Measurements from ENCODE around the gene BPIFB4.
"Not testable (repeated sequence)": the region's sequence is repeated elsewhere in the genome, so short reads cannot be mapped to it uniquely, and the experiment has no call there.

The BPIFB4 gene

DNA sequence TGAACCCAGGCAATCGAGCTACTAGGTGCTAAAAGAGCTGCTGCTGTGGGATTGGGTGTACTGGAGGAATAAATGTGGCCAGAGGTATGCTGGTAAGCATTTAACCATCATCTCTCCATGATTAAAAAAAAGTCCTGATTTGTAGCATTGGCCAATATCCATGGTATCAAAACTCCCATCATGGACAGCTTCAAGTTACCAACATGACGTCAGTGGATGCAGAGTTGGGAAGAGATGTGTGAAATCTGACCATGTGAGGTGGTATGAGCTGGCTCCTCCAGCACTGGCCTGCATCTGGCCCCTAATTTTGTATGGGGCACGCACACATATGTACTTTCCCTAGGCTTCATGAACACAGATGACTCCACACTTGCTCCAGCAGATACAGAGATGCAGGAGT, 11.7 kb downstream of the BPIFB4 start:
- no peak for DNase-seq

DNA sequence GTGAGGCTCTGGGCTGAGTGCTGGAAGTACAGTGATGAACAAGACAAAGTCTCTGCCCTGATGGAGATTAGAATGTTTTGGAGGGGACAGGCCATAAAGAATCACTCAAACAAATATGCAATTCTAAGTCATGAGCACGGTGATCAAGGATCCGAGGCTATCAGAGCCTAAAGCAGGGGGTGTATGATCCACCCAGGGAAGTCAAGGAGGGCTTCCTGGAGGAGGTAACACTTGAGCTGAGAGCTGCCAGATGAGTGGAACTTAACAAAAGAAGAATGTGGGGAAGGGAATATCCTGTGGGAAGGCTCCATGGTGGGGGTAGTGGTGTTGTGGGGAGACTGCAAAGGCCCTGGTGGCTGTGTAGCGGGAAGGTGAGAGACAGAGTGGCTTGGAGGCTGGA, 12.2 kb downstream of the BPIFB4 start:
- DNase-seq, result no peak

DNA sequence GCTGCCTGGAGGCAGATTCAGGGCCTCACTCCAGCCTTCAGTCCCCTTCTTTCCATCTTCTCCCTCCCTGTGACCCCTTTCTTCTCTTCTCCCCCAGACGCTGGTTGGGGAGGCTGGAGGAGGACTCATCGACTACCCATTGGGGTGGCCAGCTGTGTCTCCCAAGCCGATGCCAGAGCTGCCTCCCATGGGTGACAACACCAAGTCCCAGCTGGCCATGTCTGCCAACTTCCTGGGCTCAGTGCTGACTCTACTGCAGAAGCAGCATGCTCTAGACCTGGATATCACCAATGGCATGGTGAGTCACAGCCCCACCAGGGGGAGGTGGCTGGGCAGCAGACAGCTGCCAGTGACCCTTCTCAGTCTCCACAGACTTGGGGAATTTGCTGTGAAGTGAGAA, 12.9 kb downstream of the BPIFB4 start:
- DNase-seq, result no peak

DNA sequence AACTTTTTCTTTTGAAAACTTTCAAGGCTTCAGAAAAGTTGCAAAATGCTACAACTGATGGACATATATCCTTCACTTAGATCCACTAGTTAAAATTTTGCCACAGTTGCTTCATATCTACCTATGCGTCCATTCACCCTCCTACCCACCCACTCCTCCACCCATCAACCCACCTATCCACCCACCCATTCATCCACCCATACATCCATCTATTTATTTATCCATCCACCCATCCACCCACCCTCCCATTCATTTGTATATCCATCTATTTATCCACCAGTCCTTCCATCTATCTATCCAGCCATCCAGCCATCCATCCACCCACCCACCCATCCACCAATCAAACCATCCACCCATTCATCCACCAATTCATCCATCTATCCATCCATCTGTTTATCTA, 13.6 kb downstream of the BPIFB4 start:
- no peak for DNase-seq

DNA sequence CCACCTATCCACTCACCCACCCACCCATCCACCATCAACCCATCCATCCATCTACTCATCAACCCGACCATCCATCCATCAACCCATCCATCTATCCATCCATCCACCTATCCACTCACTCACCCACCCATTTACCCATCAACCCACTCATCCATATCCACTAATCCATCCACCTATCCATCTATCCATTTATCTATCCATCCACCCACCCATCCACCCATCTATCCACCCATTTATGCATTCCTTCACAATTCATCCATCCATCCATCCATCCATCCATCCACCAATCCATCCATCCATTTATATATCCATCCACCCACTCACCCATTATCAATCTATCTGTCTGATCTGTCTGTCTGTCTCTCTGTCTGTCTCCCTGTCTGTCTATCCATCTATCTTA, 14.1 kb downstream of the BPIFB4 start:
- no peak for DNase-seq

DNA sequence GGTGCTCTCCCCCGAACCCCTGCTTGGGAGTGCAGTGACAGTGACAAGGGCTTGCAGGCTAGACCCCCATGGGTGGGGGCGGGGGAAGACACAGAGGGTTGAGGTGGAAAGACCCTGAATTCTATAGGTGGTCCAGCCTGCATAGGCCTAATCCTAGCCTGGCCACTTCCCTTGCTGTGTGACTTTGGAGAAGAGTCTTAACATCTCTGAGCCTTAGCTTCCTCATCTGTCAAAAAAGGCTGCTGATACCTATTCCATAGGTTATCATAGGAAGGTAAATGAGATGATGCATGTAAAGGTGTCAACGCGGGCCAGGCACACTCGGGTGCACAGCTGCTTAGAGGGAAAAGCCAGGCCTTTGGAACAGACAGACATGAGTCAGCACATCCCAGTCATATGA, 15.8 kb downstream of the BPIFB4 start:
- no peak for DNase-seq

DNA sequence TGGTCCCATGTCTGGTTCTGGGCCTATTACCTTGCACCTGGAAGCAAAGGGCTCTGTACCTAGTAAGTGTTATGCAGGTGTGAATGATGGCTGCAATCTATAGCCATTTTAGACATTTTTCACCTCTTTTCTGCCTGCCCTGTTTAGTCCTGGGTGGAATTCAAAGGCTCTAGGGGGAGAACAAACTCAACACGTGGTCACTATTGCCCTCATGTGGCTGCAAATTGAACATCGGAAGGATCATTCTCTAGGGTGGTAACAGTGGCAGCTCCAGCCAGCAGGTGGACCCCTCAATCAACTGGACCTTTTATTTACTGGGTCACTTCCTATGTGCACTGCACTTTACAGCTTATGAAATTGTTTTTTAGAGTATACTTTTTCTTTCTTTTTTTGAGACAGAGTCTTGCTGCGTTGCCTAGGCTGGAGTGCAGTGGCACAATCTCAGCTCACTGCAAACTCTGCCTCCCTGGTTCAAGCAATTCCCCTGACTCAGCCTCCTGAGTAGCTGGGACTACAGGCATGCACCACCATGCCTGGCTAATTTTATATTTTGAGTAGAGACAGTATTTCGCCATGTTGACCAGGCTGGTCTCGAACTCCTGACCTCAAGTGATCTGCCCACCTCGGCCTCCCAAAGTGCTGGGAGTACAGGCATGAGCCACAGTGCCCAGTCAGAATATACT, 16.6 kb downstream of the BPIFB4 start:
- DNase-seq, result peak; percentile 39

DNA sequence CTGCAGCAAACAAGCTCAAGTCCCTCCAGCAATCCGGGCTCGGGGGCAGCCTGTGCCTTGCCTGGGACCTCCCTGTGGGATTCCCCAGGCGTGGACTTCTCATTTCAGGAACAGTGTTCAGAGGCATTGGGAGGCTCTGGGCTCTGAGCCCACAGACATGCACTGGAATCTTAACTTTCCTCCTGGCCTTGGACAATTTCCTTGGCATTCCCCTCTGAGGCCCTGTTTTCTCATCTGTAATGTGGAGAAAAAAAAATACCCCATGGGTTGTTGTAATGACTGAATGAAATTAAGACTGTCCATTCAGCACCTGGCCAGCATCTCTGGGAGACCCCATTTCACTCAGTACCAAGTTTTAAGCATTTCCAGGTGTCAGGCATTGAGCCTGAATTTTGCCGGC, 17.6 kb downstream of the BPIFB4 start:
- no peak for DNase-seq

DNA sequence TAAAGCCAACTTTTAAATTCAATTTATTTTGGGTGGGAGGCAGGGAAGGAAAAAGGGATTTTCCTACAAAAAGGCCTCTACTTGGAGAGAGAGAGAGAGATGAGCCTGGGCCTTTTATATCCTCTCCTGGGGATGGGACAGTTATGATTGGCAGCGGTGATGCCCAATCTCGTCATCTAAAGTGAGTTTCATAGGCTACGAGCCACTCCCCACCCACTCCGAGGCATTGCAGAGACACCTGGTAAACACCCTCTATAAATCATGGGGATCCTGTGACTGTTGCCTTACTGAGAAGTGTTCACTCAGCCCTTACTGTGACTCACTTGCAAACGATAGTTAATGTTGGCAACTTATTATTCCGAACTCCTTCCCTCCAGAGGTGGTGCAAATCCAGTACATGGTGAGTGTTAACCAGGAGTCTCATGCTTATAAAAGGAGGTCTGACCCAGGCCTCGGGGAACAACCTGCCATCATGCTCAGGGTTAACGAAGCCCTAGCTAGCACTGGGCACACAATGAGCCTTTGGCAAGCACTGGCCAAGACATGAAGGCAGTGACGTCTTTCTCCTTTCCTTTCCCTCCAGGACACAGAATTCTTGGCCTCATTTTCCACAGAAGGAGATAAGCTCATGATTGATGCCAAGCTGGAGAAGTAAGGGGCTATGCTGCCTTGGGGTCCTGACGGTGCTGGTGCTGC, 20.5 kb downstream of the BPIFB4 start:
- no peak for DNase-seq

DNA sequence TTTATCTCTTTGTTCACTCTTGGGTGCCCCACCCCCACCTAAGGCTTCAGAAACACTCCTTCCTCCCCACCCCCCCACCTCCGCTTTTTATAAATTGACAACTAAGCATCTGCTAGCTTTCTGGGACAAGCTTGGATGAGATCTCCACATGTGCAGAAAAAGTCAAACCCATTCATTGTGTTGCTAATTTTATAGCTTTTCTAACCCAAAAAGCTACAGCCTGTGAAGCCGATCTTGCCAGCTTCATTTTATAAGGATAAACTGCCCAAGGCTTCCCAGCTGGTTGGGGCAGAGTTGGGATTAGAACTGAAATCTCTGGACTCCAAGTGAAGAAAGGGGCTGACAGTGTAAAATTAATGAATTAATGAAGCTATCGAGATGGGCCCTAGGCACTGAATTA, 24.1 kb downstream of the BPIFB4 start:
- no peak for DNase-seq

DNA sequence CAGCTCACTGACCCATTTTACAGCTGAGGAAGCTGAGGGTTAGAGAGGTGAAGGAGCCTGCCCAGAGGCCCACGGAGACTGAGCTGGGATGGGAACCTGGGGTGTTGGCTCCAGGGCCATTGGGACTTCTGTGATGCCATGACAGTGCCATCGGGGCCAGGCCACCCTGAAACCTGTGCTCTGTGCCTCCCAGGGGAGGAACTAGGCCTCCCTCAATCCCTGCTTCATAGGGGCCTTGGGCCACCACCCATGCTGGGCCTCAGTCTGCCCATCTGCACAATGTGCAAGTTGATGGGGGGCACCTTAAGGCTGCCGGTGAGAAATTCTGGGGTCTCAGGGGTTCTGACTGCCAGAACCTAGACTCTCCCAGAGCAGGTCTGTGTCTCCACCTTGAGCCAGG, 24.9 kb downstream of the BPIFB4 start:
- DNase-seq, result no peak

DNA sequence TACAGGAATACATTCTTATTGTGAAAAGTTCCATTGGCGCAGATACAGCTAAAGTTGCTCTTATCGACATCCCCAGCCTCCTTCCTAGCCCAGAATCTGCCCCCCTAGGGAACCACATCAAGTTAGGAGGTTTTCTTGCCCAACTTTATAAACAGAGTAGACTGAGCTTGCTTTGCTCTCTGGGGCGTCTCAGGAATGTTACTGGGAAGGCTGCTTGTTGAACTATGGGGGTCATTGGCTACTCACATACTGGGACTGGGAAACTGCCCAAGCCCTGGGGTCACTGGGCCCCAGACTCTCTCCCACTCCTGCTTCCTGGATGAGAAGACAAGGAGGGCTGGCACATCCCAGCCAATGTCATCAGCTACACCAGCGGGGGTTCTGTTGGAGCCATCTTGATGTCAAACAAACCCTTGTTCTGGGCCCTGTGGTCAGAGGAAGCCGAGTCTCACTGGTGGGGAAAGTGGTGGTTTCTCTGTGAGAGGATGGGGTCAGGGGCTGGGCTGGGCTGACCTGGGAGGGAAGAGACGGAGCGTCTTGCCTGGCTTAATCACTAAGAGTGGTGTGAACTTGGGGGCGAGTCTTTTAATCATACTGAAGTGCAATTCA, 26.0 kb downstream of the BPIFB4 start:
- DNase-seq, result no peak

DNA sequence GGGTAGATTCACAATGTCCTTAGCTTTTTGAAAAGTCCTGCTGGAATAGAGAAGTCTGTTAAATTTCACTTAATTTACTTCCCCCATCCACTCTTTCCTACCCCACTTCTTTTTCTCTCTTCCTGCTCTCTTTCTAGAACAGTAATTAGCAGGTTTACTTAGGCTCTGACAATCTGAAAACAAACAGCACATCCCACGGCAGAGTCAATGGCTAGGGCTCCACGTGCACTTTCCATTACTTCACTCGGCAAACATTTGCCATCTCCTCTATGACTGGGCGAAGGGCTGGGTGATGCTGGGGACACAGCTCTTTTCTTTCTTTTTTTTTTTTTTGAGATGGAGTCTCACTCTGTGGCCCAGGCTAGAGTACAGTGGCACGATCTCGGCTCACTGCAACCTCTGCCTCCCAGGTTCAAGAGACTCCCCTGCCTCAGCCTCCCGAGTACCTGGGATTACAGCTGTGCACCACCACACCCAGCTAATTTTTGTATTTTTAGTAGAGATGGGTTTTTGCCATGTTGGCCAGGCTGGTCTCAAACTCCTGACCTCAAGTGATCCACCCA, 26.7 kb downstream of the BPIFB4 start:
- DNase-seq, result not testable (repeated sequence)

DNA sequence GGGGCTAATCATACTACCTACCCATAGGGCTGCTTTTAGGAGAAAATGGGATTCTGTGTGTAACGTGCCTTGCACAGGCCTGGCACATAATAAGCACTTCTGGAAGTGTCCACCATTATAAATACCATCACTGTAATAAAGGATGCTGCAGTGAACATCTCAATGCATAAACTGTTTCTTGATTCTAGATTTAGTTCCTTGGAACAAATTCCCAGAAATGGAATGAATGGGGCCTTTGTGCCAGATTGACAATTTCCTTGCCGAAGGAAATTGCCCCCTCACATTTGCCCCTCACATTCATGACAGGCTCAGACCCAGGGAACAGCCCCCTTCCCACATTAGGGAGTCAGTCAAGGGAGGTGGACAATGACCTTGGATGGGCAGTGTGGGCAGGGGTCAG, 29.2 kb downstream of the BPIFB4 start:
- DNase-seq, result no peak

DNA sequence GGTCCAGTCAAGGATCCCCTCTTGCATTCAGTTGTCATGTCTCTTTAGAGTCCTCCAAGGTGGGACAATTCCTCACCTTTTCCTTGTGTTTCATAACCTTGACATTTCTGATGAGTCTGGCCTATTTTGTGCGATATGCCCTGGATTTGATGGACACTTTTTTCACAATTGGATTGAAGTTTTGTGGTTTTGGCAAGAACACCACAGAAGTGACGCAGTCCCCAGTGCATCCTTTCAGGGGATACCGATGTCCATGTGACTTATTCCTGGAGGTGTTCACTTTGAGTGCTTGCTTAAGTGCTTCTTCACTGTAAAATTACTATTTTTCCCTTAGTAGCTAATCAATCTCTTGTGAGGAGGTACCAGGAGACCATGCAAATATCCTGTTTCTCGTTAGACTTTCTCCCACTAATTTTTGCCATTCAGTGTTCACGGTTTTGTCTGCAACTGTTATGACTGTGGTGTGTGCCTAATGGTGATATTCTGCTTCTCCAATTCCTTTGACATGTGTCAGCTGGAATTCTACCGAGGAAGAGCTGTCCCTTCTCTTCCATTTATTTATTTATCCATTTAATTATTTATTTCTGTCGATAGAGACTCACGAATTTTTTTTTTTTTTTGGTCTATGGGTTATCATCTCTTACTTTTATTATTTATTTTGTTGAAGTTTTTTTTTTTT, 30.8 kb downstream of the BPIFB4 start:
- DNase-seq, result no peak

DNA sequence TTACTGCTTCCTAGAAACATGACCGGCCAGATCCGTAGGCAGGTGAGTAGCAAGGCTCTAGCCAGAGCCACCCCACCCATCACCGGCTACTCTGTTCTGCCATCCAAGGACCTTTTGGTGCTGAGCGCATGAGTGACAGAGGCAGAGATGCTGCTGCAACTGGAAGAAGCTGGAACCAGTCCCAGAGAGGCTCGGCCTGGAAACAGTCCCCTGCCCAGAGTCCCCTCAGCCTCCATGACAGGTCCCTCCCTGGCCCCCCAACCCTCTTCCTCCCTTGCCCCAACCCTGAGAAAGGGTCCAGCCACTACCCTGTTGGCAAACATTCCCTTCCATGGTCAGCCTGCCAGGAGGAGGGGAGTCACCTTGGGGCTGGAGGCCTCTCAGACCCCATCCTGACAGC, 31.9 kb downstream of the BPIFB4 start:
- no peak for DNase-seq

DNA sequence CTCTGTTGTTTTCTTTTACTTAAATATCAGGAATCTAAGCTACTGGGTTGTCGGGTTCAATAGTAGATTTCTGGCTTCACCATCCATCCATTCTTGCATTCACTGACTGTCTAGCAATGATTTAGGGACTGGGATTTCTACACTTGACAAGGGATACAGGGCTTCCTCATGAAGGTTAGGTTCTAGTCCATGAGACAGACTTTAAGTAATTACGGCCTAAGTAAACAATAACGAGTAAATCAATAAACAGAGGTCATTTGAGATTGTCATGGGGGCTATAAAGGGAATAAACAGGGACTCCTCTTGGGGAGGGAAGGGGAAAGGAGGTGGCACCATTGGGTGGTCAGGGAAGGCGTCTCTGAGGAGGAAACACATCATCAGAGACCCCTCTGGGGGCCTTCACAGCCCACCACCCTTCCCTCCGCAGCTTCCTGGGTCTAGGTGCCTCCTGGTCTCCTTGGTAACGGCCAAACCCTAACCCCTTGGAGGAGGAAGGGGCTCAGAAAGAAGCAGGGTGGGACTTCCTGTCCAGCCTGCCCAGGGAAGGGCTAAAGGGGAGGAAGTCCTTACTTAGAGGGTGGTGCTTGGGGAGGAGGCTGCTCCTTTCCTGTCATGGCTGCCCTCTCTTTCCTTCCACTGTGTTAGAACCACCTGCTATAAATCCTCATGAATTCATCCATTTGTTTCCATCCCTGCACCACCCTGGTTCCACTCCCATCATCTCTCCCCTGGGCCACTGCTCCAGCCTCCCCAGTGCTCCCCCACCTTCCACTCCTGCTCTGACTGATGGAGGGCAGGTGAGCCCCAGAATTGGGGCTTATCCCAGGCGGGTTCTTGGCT, 33.3 kb downstream of the BPIFB4 start:
- no peak for DNase-seq

DNA sequence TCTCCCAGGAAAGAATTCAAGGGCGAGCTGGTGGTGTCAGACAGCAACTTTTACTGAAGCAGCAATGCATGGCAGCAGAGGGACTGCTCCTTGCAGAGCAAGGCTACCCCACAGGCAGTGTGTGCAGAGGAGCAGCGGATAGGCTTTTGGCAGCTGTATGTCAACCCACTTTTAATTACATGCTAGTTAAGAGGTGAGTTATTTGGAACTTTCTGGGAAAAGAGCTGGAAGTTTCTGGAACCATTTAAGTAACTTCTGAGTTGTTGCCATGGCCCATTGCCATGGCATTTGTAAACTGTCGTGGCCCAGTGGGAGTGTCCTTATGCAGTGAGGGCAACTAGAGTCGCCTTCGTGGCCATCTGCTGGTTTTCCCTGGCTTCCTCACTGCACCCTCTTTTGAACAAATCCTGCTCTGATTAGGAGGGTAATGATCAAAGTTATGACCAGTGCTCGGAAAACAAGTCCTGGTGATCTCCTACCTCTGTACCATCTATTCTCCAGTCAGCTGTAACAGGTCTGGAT, 34.0 kb downstream of the BPIFB4 start:
- no peak for DNase-seq

DNA sequence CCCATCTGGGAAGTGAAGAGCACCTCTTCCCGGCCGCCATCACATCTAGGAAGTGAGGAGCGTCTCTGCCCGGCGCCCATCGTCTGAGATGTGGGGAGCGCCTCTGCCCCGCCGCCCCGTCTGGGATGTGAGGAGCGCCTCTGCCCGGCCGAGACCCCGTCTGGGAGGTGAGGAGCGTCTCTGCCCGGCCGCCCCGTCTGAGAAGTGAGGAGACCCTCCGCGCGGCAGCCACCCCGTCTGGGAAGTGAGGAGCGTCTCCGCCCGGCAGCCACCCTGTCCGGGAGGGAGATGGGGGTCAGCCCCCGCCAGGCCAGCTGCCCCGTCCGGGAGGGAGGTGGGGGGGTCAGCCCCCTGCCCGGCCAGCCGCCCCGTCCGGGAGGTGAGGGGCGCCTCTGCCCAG, 36.1 kb downstream of the BPIFB4 start:
- DNase-seq, result not testable (repeated sequence)

DNA sequence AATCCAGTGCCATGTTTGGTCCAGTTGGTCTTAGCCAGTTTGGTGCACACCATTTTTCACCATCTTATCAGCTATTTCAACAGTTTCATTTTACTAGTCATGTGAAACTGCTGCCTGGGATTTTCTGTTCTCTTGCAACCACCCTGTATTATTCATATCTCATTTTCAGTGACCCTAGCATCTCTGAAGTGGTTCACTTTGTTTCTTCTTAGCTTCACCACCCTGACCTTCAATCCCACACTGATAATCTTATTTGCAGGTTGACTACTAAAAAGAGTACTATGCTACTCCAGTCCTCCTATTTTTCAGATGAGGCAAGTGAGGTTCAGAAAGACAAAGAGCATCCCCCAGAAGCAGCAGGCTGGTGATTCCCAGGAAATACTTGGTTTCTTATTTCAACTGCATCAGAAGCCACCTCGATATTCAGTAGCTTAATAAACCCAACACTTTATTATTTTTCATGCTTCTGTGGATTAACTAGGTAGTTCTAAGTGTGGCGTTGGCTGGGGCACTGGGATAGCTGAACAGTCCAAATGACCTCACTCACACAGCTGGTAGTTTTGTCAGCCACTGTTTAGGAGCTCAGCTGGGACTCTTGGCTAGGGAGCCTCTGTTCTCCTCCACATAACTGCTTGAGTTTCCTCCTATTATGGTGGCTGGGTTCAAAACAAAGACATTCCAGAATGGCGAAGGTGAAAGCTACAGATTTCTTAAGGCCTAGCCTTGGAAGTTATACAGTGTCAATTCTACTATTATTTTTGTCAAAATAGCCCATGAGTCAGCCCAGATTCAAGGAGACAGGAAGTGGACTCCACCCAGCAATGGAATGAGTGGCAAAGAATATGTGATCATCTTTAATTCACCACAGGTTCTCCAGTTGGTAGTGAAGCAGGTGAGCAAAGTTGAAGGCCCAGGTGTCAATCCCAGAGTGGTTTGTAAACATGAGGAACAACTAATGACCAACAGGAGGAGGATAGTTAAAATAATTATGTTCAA, 40.6 kb downstream of the BPIFB4 start:
- DNase-seq, result no peak

DNA sequence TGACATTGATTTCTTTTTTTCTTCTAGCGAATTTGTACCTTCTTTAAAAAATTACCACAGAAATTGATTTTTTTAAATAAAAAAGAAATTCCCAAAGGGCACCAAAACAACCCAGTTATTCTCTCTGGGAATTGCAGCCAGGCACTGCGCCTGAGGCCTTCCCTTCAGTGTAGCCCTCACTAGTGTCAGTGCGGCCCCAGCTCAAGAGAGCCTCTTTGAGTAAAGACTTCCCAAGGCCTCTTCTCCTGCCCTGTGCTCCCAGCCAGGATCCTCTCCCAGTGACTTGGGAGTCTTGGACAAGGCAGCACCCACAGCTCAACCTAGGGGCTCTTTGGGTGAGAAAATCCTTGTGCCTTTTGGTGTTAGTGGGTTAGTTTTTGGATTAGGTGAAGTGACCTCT, 41.5 kb downstream of the BPIFB4 start:
- DNase-seq, result no peak

Data from DMS79 (cell line).